GM18519 (cell line): ENCODE measurements around the gene VAPA.

Experiments used
- ATAC-seq: cut with Tn5 transposase; IDR thresholded peaks from one replicate; pipeline ENCODE4 v1.9.1; 2021; ENCODE audit warnings: mild to moderate bottlenecking, moderate library complexity; ENCODE audit not compliant: unreplicated experiment, low FRiP score

Gene VAPA

GRCh38 chr18:9968081-9968848 lies 54.4 kb downstream of the VAPA start:
- no peak for ATAC-seq

GRCh38 chr18:9969247-9969646 lies 55.4 kb downstream of the VAPA start:
- ATAC-seq = no peak

GRCh38 chr18:9971313-9971920 lies 57.6 kb downstream of the VAPA start:
- no peak for ATAC-seq

- ATAC-seq = no peak
These were observed 59.7 kb downstream of the VAPA start for GRCh38 chr18:9973470-9973869.

GRCh38 chr18:9974279-9974915 lies 60.6 kb downstream of the VAPA start:
- ATAC-seq = no peak

GRCh38 chr18:9975658-9976057 lies 61.8 kb downstream of the VAPA start:
- no peak for ATAC-seq

- no peak for ATAC-seq
These were observed 68.9 kb downstream of the VAPA start for GRCh38 chr18:9982711-9983110.

- ATAC-seq = no peak
These were observed 70.3 kb downstream of the VAPA start for GRCh38 chr18:9984080-9984479.

GRCh38 chr18:9985641-9986040 lies 71.8 kb downstream of the VAPA start:
- no peak for ATAC-seq

- no peak for ATAC-seq
These were observed 72.5 kb downstream of the VAPA start for GRCh38 chr18:9986156-9986930.

GRCh38 chr18:9987345-9987744 lies 73.5 kb downstream of the VAPA start:
- ATAC-seq = no peak

- no peak for ATAC-seq
These were observed 74.1 kb downstream of the VAPA start for GRCh38 chr18:9987931-9988330.

- ATAC-seq = no peak
These were observed 74.8 kb downstream of the VAPA start for GRCh38 chr18:9988665-9989064.

GRCh38 chr18:9989481-9989880 lies 75.7 kb downstream of the VAPA start:
- no peak for ATAC-seq

- no peak for ATAC-seq
These were observed 77.5 kb downstream of the VAPA start for GRCh38 chr18:9991011-9992000.

GRCh38 chr18:9992300-9992972 lies 78.6 kb downstream of the VAPA start:
- ATAC-seq = no peak

- ATAC-seq = no peak
These were observed 79.2 kb downstream of the VAPA start for GRCh38 chr18:9992973-9993520.

- no peak for ATAC-seq
These were observed 79.8 kb downstream of the VAPA start for GRCh38 chr18:9993521-9994025.
